Vein endothelial cell (primary cell): ENCODE measurements around the gene EXTL1. TPM values are rescaled to one million over a fixed set of nuclear protein-coding genes. Genes with fewer than 3 reads are reported as not detected.

ENCODE experiments used
- small RNA-seq: library from RNA; depleted of rRNA; stranded (forward); fragments of <200 nt; gene quantifications from one replicate; pipeline ENCODE3, GENCODE V24; 2012
- total RNA-seq: library from RNA; depleted of rRNA; stranded (reverse); fragments of >200 nt; gene quantifications from 2 replicates; pipeline ENCODE4 v1.2.3, GENCODE V29; 2012

EXTL1 gene, protein sequence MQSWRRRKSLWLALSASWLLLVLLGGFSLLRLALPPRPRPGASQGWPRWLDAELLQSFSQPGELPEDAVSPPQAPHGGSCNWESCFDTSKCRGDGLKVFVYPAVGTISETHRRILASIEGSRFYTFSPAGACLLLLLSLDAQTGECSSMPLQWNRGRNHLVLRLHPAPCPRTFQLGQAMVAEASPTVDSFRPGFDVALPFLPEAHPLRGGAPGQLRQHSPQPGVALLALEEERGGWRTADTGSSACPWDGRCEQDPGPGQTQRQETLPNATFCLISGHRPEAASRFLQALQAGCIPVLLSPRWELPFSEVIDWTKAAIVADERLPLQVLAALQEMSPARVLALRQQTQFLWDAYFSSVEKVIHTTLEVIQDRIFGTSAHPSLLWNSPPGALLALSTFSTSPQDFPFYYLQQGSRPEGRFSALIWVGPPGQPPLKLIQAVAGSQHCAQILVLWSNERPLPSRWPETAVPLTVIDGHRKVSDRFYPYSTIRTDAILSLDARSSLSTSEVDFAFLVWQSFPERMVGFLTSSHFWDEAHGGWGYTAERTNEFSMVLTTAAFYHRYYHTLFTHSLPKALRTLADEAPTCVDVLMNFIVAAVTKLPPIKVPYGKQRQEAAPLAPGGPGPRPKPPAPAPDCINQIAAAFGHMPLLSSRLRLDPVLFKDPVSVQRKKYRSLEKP
- under 0.01 and 0.10 TPM in 2 replicates for total RNA-seq

GRCh38 chr1:26021647-26022403, at the start of gene EXTL1:
Gene EXTL1 (plus strand): TSS chr1:26021775. CDS start chr1:26022647, 872 bp downstream.

GRCh38 chr1:25997828-25998761, 23.5 kb upstream of the EXTL1 start, which contains the start of gene PAFAH2:
Gene PAFAH2 (minus strand): TSS chr1:25998063. CDS start chr1:25990816, 7,247 bp downstream.

DNA sequence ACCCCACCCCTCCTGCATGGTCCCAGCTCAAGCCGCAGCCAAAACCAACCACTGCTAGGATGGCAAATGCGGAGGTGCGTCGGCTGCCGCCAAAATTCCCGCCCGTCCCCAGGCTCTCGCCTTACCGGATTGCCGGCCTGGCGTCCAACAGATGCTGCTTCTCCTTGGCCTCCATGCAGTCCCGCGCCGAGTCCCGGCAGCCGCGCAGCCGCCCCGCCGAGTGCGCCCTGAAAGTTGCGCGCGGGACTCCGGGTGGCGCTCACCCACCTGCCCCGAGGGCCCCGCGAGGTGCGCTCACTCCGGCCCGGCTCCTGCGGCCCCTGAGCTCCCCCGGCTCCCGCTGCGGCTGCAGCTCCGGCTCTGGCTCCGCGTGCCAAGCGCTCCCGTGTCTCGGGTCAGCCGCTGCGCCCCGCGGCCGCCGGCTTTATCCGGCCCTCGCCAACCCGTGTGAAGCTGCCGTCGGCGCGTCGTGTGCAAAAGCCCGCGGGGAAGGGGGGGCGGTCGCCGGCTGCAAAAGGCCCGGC, 24.2 kb downstream of the EXTL1 start, which contains the start of gene SLC30A2:
SLC30A2 (minus strand) TSS at position 397 of the 524 bp plus-strand sequence; CDS start at position 175, 222 bp downstream.

GRCh38 chr1:26067432-26067911, 45.9 kb downstream of the EXTL1 start, which contains the start of gene TRIM63:
Gene TRIM63 (minus strand): TSS chr1:26067630. CDS start chr1:26067494, 136 bp downstream.

Small RNAs within 50 kb of the gene (small RNA-seq; reads per million reads assigned to genes)
- gene RF00283: not detected
- not detected for gene RF00492

Other genes with a start within 250 kb of the EXTL1 start
- gene SELENON, start 221.6 kb upstream of the EXTL1 start, total RNA-seq: 80.1 and 95.0 TPM in 2 replicates
- gene MTFR1L, start 201.8 kb upstream of the EXTL1 start, total RNA-seq: 35.0 and 36.9 TPM in 2 replicates
- gene AUNIP, start 162.3 kb upstream of the EXTL1 start, total RNA-seq: 2.6 and 4.2 TPM in 2 replicates
- gene PAQR7, start 146.1 kb upstream of the EXTL1 start, total RNA-seq: 7.0 and 9.8 TPM in 2 replicates
- gene STMN1, start 115.4 kb upstream of the EXTL1 start, total RNA-seq: 108 and 124 TPM in 2 replicates
- gene PAFAH2, start 23.7 kb upstream of the EXTL1 start, total RNA-seq: 5.3 and 5.6 TPM in 2 replicates
- gene SLC30A2, start 24.3 kb downstream of the EXTL1 start, total RNA-seq: not detected in 2 replicates
- not detected in 2 replicates for gene TRIM63, start 45.9 kb downstream of the EXTL1 start, total RNA-seq
- gene PDIK1L, start 90.0 kb downstream of the EXTL1 start, total RNA-seq: 5.6 and 7.9 TPM in 2 replicates
- 3.4 and 5.6 TPM in 2 replicates for gene FAM110D, start 137.3 kb downstream of the EXTL1 start, total RNA-seq
- not detected in 2 replicates for gene C1orf232, start 147.2 kb downstream of the EXTL1 start, total RNA-seq
- gene ZNF593, start 148.1 kb downstream of the EXTL1 start, total RNA-seq: 25.5 and 26.8 TPM in 2 replicates
- gene ZNF593OS, start 150.1 kb downstream of the EXTL1 start, total RNA-seq: not detected in 2 replicates
- gene CNKSR1, start 155.7 kb downstream of the EXTL1 start, total RNA-seq: not detected in 2 replicates
- not detected in 2 replicates for gene CATSPER4, start 168.8 kb downstream of the EXTL1 start, total RNA-seq
- 8.8 and 12.2 TPM in 2 replicates for gene CEP85, start 212.4 kb downstream of the EXTL1 start, total RNA-seq